Keratinocyte (primary cell): ENCODE data around the gene APOE. TPM values are rescaled to one million over a fixed set of nuclear protein-coding genes. Genes with fewer than 3 reads are reported as not detected.

Source experiments
- DNase-seq: peaks from one replicate; pipeline ENCODE4 v3.0.0-alpha.2; 2011; ENCODE audit warnings: low read depth, missing footprints, low spot score
- FAIRE-seq: peaks from 2 replicates; lab custom pipeline; 2011; peaks lifted over from hg19 to GRCh38; lab: Jason Lieb, UNC
- H2AFZ ChIP-seq: 2 replicates; pipeline ENCODE4 v1.6.0; 2012; ENCODE audit warnings: low read length, control low read depth, inconsistent platforms; ENCODE audit not compliant: control insufficient read depth
- H3K27ac ChIP-seq: 2 replicates; pipeline ENCODE4 v1.5.1; 2011; ENCODE audit warnings: low read length; ENCODE audit not compliant: control insufficient read depth, insufficient read depth
- H3K27me3 ChIP-seq: 3 replicates; pipeline ENCODE4 v1.6.0; 2011; ENCODE audit warnings: low read length; ENCODE audit not compliant: control insufficient read depth, insufficient read depth; ENCODE audit errors: extremely low read depth
- H3K36me3 ChIP-seq, 2 experiments: 2 replicates in 1 of 2; 3 replicates in 1 of 2; pipeline ENCODE4 v1.5.1; 2011; ENCODE audit warnings: low read length in 2 of 2, mild to moderate bottlenecking in 1 of 2; ENCODE audit not compliant: control insufficient read depth in 2 of 2, insufficient read depth in 2 of 2; ENCODE audit errors: extremely low read depth in 1 of 2
- H3K4me1 ChIP-seq: 3 replicates; pipeline ENCODE4 v1.5.1; 2011; ENCODE audit warnings: low read length; ENCODE audit not compliant: control insufficient read depth, insufficient read depth; ENCODE audit errors: extremely low read depth
- H3K4me2 ChIP-seq: 3 replicates; pipeline ENCODE4 v1.6.0; 2011; ENCODE audit warnings: low read depth, low read length; ENCODE audit not compliant: control insufficient read depth, insufficient read depth; ENCODE audit errors: extremely low read depth
- H3K4me3 ChIP-seq, 3 experiments: fragments of 200-600 bp in 1 of 3; sonication (generic) in 1 of 3; 2 replicates in 2 of 3; 3 replicates in 1 of 3; pipeline ENCODE4 v1.5.1; 2011 to 2016; ENCODE audit warnings: low read length in 3 of 3, mild to moderate bottlenecking in 3 of 3, control low read depth in 2 of 3, inconsistent platforms in 1 of 3, low read depth in 1 of 3, mixed read lengths in 1 of 3, mixed run types in 1 of 3, moderate library complexity in 1 of 3; ENCODE audit not compliant: control insufficient read depth in 2 of 3, insufficient read depth in 2 of 3; ENCODE audit errors: extremely low read depth in 1 of 3
- H3K79me2 ChIP-seq: 2 replicates; pipeline ENCODE4 v1.6.0; 2012; ENCODE audit warnings: low read length; ENCODE audit not compliant: control insufficient read depth, insufficient read depth
- H3K9ac ChIP-seq: 3 replicates; pipeline ENCODE4 v1.6.0; 2011; ENCODE audit warnings: low read length; ENCODE audit not compliant: control insufficient read depth, insufficient read depth; ENCODE audit errors: extremely low read depth
- H3K9me1 ChIP-seq: 3 replicates; pipeline ENCODE4 v1.6.0; 2011; ENCODE audit warnings: low read length; ENCODE audit not compliant: control insufficient read depth, insufficient read depth; ENCODE audit errors: extremely low read depth
- H3K9me3 ChIP-seq: 2 replicates; pipeline ENCODE4 v1.5.1; 2012; ENCODE audit warnings: low read depth, low read length; ENCODE audit not compliant: control insufficient read depth
- H4K20me1 ChIP-seq: 3 replicates; pipeline ENCODE4 v1.6.0; 2011; ENCODE audit warnings: low read length; ENCODE audit not compliant: control insufficient read depth, insufficient read depth; ENCODE audit errors: extremely low read depth
- CTCF ChIP-seq, 3 experiments: IDR thresholded peaks in 1 of 3; conservative IDR thresholded peaks in 1 of 3; optimal IDR thresholded peaks in 1 of 3; 2 replicates in 2 of 3; 3 replicates in 1 of 3; pipeline versions ENCODE3 to v1.5.1; 2011; ENCODE audit warnings: low read length in 3 of 3, mild to moderate bottlenecking in 3 of 3, moderate library complexity in 2 of 3, control low read depth in 1 of 3, inconsistent platforms in 1 of 3; ENCODE audit not compliant: insufficient read depth in 2 of 3; ENCODE audit errors: extremely low read depth in 1 of 3
- EZH2 ChIP-seq: IDR thresholded peaks from one replicate; pipeline ENCODE4 v1.6.1; 2012; ENCODE audit warnings: inconsistent platforms, mild to moderate bottlenecking, low read length, moderate library complexity
- dilution Hi-C: fragments of 300-500 bp; cut with MboI; formaldehyde crosslinking; loops from one replicate; pipeline ENCODE4 v1.7.0; 2020; ENCODE audit warnings: low sequenced_read_pairs; ENCODE audit not compliant: extremely low pct_ligation_motif_present
- polyA plus RNA-seq, 5 experiments: library from polyadenylated mRNA; depleted of rRNA in 3 of 5; stranded (reverse) in 3 of 5; stranded (forward) in 1 of 5; unstranded in 1 of 5; fragments of >200 nt; gene quantifications; 1 replicate in 1 of 5; 2 replicates in 3 of 5; 3 replicates in 1 of 5; pipeline versions ENCODE4 v1.2.1 to v1.2.3, GENCODE V29; 2011 to 2012; ENCODE audit warnings: missing spikeins in 2 of 5, low read depth in 1 of 5, low replicate concordance in 1 of 5

Gene APOE
- polyA plus RNA-seq, 1 donor (not counting 4 experiments of a cell fraction or from before 2014, with no cell fraction given) = 30.2 TPM

GRCh38 chr19:44871809-44872208 is 33.8 kb upstream of the APOE start:
- no peak overlapping the region for H3K4me2 ChIP-seq
- H3K9me1 ChIP-seq = no peaks in the 10 kb centered on the region
- H3K27me3 ChIP-seq = no peaks in the 10 kb centered on the region
- DNase-seq (no peak), FAIRE-seq (no peak)
- TF ChIP-seq CTCF (optimal IDR thresholded peaks at IDR 0.05 in 1 of 3, IDR thresholded peaks at IDR 0.05 in 1 of 3, conservative IDR thresholded peaks at IDR 0.05 in 1 of 3; ENCODE audit: extremely low read depth in 1 of 3, insufficient read depth in 2 of 3, low read length in 3 of 3) (no peak), EZH2 (no peak)
- H3K4me3 ChIP-seq = no peak overlapping the region
- no peaks in the 10 kb centered on the region for H3K79me2 ChIP-seq
- no peak overlapping the region for H3K27ac ChIP-seq
- peaks cover 27 to 30% of the 10 kb centered on the region in 2 experiments for H3K36me3 ChIP-seq
- H2AFZ ChIP-seq = no peak overlapping the region
- H3K9me3 ChIP-seq = no peaks in the 10 kb centered on the region
- dilution Hi-C loops = no loop called here
- H3K9ac ChIP-seq = no peak overlapping the region
- H3K4me1 ChIP-seq = peaks cover 7% of the 10 kb centered on the region
- no peaks in the 10 kb centered on the region for H4K20me1 ChIP-seq

GRCh38 chr19:44872661-44873060 is 32.9 kb upstream of the APOE start:
- FAIRE-seq = no peak
- H3K36me3 ChIP-seq = peaks cover 29 to 31% of the 10 kb centered on the region in 2 experiments

More at GRCh38 chr19:44872661-44873060, 32.9 kb upstream of the APOE start:
- H3K4me1 ChIP-seq = peaks cover 7% of the 10 kb centered on the region
- dilution Hi-C loops = no loop called here
- no peak overlapping the region for H3K9ac ChIP-seq
- DNase-seq = no peak
- no peaks in the 10 kb centered on the region for H4K20me1 ChIP-seq
- H2AFZ ChIP-seq = no peak overlapping the region
- H3K4me3 ChIP-seq = no peak overlapping the region
- no peaks in the 10 kb centered on the region for H3K79me2 ChIP-seq
- H3K9me1 ChIP-seq = no peaks in the 10 kb centered on the region
- no peak overlapping the region for H3K4me2 ChIP-seq
- H3K9me3 ChIP-seq = no peaks in the 10 kb centered on the region
- H3K27me3 ChIP-seq = no peaks in the 10 kb centered on the region
- TF ChIP-seq CTCF (optimal IDR thresholded peaks at IDR 0.05 in 1 of 3, IDR thresholded peaks at IDR 0.05 in 1 of 3, conservative IDR thresholded peaks at IDR 0.05 in 1 of 3; ENCODE audit: extremely low read depth in 1 of 3, insufficient read depth in 2 of 3, low read length in 3 of 3) (no peak), EZH2 (no peak)
- H3K27ac ChIP-seq = no peak overlapping the region
